OCI-M2 (cell line): ENCODE measurements around the gene ISOC1.

Source experiments
- DNase-seq: peaks from one replicate; lab custom pipeline; 2025; ENCODE audit not compliant: unreplicated experiment; lab: John Stamatoyannopoulos, UW

The ISOC1 gene

GRCh38 chr5:129094924-129095899 lies 663 bp downstream of the ISOC1 start:
- DNase-seq = no peak

- no peak for DNase-seq
Observed at GRCh38 chr5:129096382-129096991, 1.9 kb downstream of the ISOC1 start.

GRCh38 chr5:129097498-129098296 lies 3.1 kb downstream of the ISOC1 start:
- DNase-seq = no peak

GRCh38 chr5:129098488-129099183 lies 4.1 kb downstream of the ISOC1 start:
- DNase-seq = no peak

GRCh38 chr5:129099184-129099569 lies 4.6 kb downstream of the ISOC1 start:
- DNase-seq = no peak

GRCh38 chr5:129101794-129102193 lies 7.2 kb downstream of the ISOC1 start:
- no peak for DNase-seq

- no peak for DNase-seq
Observed at GRCh38 chr5:129103397-129103796, 8.8 kb downstream of the ISOC1 start.

GRCh38 chr5:129104915-129105455 lies 10.4 kb downstream of the ISOC1 start:
- no peak for DNase-seq

GRCh38 chr5:129107637-129108036 lies 13.1 kb downstream of the ISOC1 start:
- no peak for DNase-seq

- no peak for DNase-seq
Observed at GRCh38 chr5:129110742-129111141, 16.2 kb downstream of the ISOC1 start.

GRCh38 chr5:129111351-129111750 lies 16.8 kb downstream of the ISOC1 start:
- no peak for DNase-seq

GRCh38 chr5:129112295-129112694 lies 17.7 kb downstream of the ISOC1 start:
- DNase-seq = no peak

- DNase-seq = no peak
Observed at GRCh38 chr5:129113867-129114266, 19.3 kb downstream of the ISOC1 start.

- no peak for DNase-seq
Observed at GRCh38 chr5:129114539-129115193, 20.1 kb downstream of the ISOC1 start.

GRCh38 chr5:129115680-129116079 lies 21.1 kb downstream of the ISOC1 start:
- no peak for DNase-seq

GRCh38 chr5:129116797-129117196 lies 22.2 kb downstream of the ISOC1 start:
- DNase-seq = no peak

- no peak for DNase-seq
Observed at GRCh38 chr5:129118405-129118804, 23.9 kb downstream of the ISOC1 start.

- DNase-seq = no peak
Observed at GRCh38 chr5:129118826-129119225, 24.3 kb downstream of the ISOC1 start.

GRCh38 chr5:129120158-129120581 lies 25.6 kb downstream of the ISOC1 start:
- no peak for DNase-seq

- DNase-seq = no peak
Observed at GRCh38 chr5:129122560-129122959, 28.0 kb downstream of the ISOC1 start.
